Endothelial cell of umbilical vein (primary cell): ENCODE results near the gene ADORA2A. TPM values are rescaled to one million over a fixed set of nuclear protein-coding genes. Genes with fewer than 3 reads are reported as not detected.

ENCODE experiments used
- BruUV-seq: library from RNA; stranded (reverse); fragments of 400-500 nt; replicated peaks from 2 replicates; lab custom pipeline; 2021; lab: Mats Ljungman, UMichigan
- CTCF ChIA-PET: fragments of 300-600, 350-600 bp; sonication (Branson Sonifier 250); formaldehyde crosslinking; loops from one replicate; lab custom pipeline; 2021; ENCODE audit warnings: antibody characterized with exemption, inconsistent platforms; lab: Charles Lee
- POLR2A ChIA-PET: fragments of 300-600, 350-600 bp; sonication (Branson Sonifier 250); formaldehyde crosslinking; loops from one replicate; lab custom pipeline; 2021; ENCODE audit warnings: antibody characterized with exemption, inconsistent platforms; lab: Charles Lee
- DNase-seq: peaks from one replicate; pipeline ENCODE4 v3.0.0-alpha.2; 2011; ENCODE audit warnings: low read depth, low spot score
- FAIRE-seq: peaks from 2 replicates; lab custom pipeline; 2011; peaks lifted over from hg19 to GRCh38; lab: Jason Lieb, UNC
- H2AFZ ChIP-seq: 2 replicates; pipeline ENCODE4 v1.6.0; 2012; ENCODE audit warnings: low read depth, low read length, control low read depth, inconsistent platforms
- H3K27ac ChIP-seq: 2 replicates; pipeline ENCODE4 v1.5.1; 2011; ENCODE audit warnings: low read depth, mild to moderate bottlenecking, control low read depth, low read length, moderate library complexity; ENCODE audit not compliant: insufficient read depth
- H3K27me3 ChIP-seq, 2 experiments: 2 replicates each; pipeline versions ENCODE4 v1.6.0 to v1.6.1; 2011; ENCODE audit warnings: low read length in 2 of 2, mixed read lengths in 1 of 2; ENCODE audit not compliant: control insufficient read depth in 2 of 2, insufficient read depth in 2 of 2
- H3K36me3 ChIP-seq, 2 experiments: 2 replicates in 1 of 2; 3 replicates in 1 of 2; pipeline ENCODE4 v1.5.1; 2011; ENCODE audit warnings: low read length in 2 of 2, mild to moderate bottlenecking in 1 of 2, moderate library complexity in 1 of 2; ENCODE audit not compliant: control insufficient read depth in 2 of 2, insufficient read depth in 2 of 2; ENCODE audit errors: extremely low read depth in 1 of 2
- H3K4me1 ChIP-seq: 3 replicates; pipeline ENCODE4 v1.5.1; 2011; ENCODE audit warnings: mild to moderate bottlenecking, low read length; ENCODE audit not compliant: control insufficient read depth, insufficient read depth; ENCODE audit errors: extremely low read depth
- H3K4me2 ChIP-seq: 2 replicates; pipeline ENCODE4 v1.6.1; 2011; ENCODE audit warnings: low read length, control low read depth, mixed read lengths; ENCODE audit not compliant: insufficient read depth
- H3K4me3 ChIP-seq, 3 experiments: fragments of 200-600 bp in 1 of 3; sonication (generic), shearing (Covaris generic) in 1 of 3; replicated peaks in 1 of 3; 2 replicates each; pipeline ENCODE4 v1.5.1; 2011 to 2016; ENCODE audit warnings: control low read depth in 3 of 3, low read length in 3 of 3, mild to moderate bottlenecking in 2 of 3, inconsistent platforms in 1 of 3, low read depth in 1 of 3, moderate library complexity in 1 of 3; ENCODE audit not compliant: insufficient read depth in 1 of 3
- H3K79me2 ChIP-seq: 2 replicates; pipeline ENCODE4 v1.6.0; 2012; ENCODE audit warnings: low read length, inconsistent platforms; ENCODE audit not compliant: control insufficient read depth, insufficient read depth
- H3K9ac ChIP-seq: replicated peaks from 2 replicates; pipeline ENCODE3; 2011; ENCODE audit warnings: low read length, control low read depth; ENCODE audit not compliant: insufficient read depth; ENCODE audit errors: extremely low read depth
- H3K9me1 ChIP-seq: replicated peaks from 3 replicates; pipeline ENCODE4 v1.6.0; 2011; ENCODE audit warnings: mild to moderate bottlenecking, low read length; ENCODE audit not compliant: control insufficient read depth, insufficient read depth; ENCODE audit errors: extremely low read depth
- H3K9me3 ChIP-seq: replicated peaks from 2 replicates; pipeline ENCODE4 v1.5.1; 2012; ENCODE audit warnings: low read length, inconsistent platforms; ENCODE audit not compliant: control insufficient read depth, insufficient read depth
- H4K20me1 ChIP-seq: replicated peaks from 2 replicates; pipeline ENCODE3; 2011; ENCODE audit warnings: mild to moderate bottlenecking, low read length; ENCODE audit not compliant: control insufficient read depth, insufficient read depth; ENCODE audit errors: extremely low read depth
- EZH2 ChIP-seq: IDR thresholded peaks from 2 replicates; pipeline ENCODE4 v1.6.1; 2012; ENCODE audit warnings: borderline replicate concordance, low read depth, mild to moderate bottlenecking, moderate library complexity, low read length, inconsistent platforms; ENCODE audit not compliant: severe bottlenecking
- FOS ChIP-seq: IDR thresholded peaks from 2 replicates; pipeline ENCODE4 v1.6.1; 2011; ENCODE audit warnings: mild to moderate bottlenecking, low read length, moderate library complexity, borderline replicate concordance; ENCODE audit not compliant: insufficient read depth
- GATA2 ChIP-seq: IDR thresholded peaks from 2 replicates; pipeline ENCODE4 v1.7.0; 2011; ENCODE audit warnings: low read depth, mild to moderate bottlenecking, moderate library complexity, mixed read lengths, low read length; ENCODE audit not compliant: insufficient read length, insufficient read depth
- JUN ChIP-seq: IDR thresholded peaks from 2 replicates; pipeline ENCODE4 v1.6.1; 2011; ENCODE audit warnings: borderline replicate concordance, low read depth; ENCODE audit not compliant: insufficient read length, insufficient read depth
- MAX ChIP-seq: IDR thresholded peaks from 2 replicates; pipeline ENCODE4 v1.6.1; 2011; ENCODE audit not compliant: insufficient read depth, insufficient read length
- MYC ChIP-seq: IDR thresholded peaks from one replicate; pipeline ENCODE4 v1.6.1; 2011; ENCODE audit warnings: mild to moderate bottlenecking, low read depth, low read length
- POLR2A ChIP-seq: IDR thresholded peaks from 2 replicates; pipeline ENCODE4 v1.6.1; 2012; ENCODE audit warnings: low read depth, mild to moderate bottlenecking, control low read depth, low read length
- POLR2AphosphoS5 ChIP-seq: IDR thresholded peaks from 2 replicates; pipeline ENCODE4 v1.6.1; 2012; ENCODE audit warnings: low read depth, mild to moderate bottlenecking, control low read depth, low read length, moderate library complexity; ENCODE audit not compliant: insufficient read depth
- dilution Hi-C: fragments of 300-500 bp; cut with MboI; formaldehyde crosslinking; loops from one replicate; pipeline ENCODE4 v1.15.0; 2019; ENCODE audit warnings: low sequenced_read_pairs; ENCODE audit not compliant: extremely low pct_ligation_motif_present
- intact Hi-C: fragments of 100-400 bp; cut with micrococcal nuclease; formaldehyde crosslinking; loops from one replicate; pipeline ENCODE4 v1.10.0; 2022
- polyA plus RNA-seq, 4 experiments: library from polyadenylated mRNA; depleted of rRNA in 3 of 4; stranded (reverse) in 3 of 4; unstranded in 1 of 4; fragments of >200 nt; gene quantifications; 2 replicates each; pipeline versions ENCODE4 v1.2.1 to v1.2.3, GENCODE V29; 2011 to 2012; ENCODE audit warnings: missing spikeins in 1 of 4
- total RNA-seq: library from RNA; stranded (reverse); gene quantifications from 2 replicates; pipeline ENCODE4 v1.2.3, GENCODE V29; 2021
- TF ChIP-seq, protein P1 (sequence below), 2 donors: IDR thresholded peaks; 1 replicate in 1 of 2; 2 replicates in 1 of 2; pipeline ENCODE4 v1.5.1; 2011; ENCODE audit warnings: low read length in 2 of 2, mild to moderate bottlenecking in 2 of 2, moderate library complexity in 2 of 2, control low read depth in 1 of 2, inconsistent platforms in 1 of 2, low read depth in 1 of 2; ENCODE audit not compliant: insufficient read depth in 1 of 2; ENCODE audit errors: extremely low read depth in 1 of 2

Gene ADORA2A
- total and polyA plus RNA-seq, 2 donors (not counting 3 experiments of a cell fraction or from before 2014, with no cell fraction given): 20.0 to 33.1 TPM

DNA sequence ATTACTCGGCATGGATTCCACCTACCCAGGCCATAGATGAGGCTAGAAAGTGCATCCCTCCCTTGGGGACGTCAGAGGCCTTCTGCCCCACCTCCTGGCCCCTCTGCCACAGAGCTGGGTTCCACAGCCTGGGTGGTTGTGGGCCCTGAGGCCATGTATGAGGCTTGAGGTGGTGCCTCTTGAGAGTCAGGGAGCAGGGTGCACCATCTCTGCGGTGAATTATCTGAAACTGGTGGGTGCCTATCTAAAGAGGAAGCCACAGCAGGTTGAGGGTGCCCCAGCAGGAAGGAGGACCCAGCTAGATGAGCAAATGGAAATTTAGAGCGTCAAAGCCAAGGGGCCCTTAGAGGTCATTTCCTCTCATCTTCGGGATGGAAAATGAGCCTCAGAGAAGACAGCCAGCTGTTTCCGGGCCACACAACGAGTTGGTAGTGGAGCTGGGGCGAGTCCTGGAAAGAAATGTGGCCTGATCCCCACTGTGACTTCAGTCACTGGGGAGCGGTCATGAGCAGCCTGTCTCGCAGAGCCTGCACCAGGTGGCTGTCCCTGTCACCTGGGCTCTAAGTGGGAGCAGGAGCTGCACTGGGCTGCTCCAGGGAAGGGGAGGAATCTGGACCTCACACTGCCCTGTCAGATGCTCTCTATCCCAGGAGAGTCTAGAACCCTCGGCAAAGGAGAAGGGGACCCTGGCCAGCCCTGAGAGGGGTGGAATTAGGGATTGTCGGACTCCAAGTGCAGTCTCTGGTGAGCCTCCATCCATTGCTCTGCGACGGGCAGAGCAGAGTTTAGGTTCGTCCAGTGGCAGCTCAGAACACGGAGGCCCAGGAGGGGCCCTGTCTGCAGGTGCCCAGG, 7.3 kb downstream of the ADORA2A start:
- Histone ChIP-seq H4K20me1 (no peaks in the 10 kb centered on the region), H3K9ac (no peak overlapping the region), H3K4me1 (peaks cover 13% of the 10 kb centered on the region), H3K9me1 (no peaks in the 10 kb centered on the region), H3K4me2 (no peak overlapping the region), H3K27ac (peak overlapping the region; percentile 43), H3K4me3 (no peak overlapping the region), H3K9me3 (no peaks in the 10 kb centered on the region), H3K79me2 (no peaks in the 10 kb centered on the region), H3K36me3 (peaks cover 0 to 3% of the 10 kb centered on the region in 2 experiments), H2AFZ (no peak overlapping the region), H3K27me3 (no peaks in the 10 kb centered on the region)
- FAIRE-seq (no peak), DNase-seq (no peak)
- intact Hi-C loops: no loop called here
- BruUV-seq: no TSS peak
- TF ChIP-seq GATA2 (no peak), MYC (no peak), JUN (no peak), FOS (no peak), POLR2AphosphoS5 (no peak), MAX (no peak), EZH2 (no peak), POLR2A (no peak)
- TF ChIP-seq, protein P1, sequence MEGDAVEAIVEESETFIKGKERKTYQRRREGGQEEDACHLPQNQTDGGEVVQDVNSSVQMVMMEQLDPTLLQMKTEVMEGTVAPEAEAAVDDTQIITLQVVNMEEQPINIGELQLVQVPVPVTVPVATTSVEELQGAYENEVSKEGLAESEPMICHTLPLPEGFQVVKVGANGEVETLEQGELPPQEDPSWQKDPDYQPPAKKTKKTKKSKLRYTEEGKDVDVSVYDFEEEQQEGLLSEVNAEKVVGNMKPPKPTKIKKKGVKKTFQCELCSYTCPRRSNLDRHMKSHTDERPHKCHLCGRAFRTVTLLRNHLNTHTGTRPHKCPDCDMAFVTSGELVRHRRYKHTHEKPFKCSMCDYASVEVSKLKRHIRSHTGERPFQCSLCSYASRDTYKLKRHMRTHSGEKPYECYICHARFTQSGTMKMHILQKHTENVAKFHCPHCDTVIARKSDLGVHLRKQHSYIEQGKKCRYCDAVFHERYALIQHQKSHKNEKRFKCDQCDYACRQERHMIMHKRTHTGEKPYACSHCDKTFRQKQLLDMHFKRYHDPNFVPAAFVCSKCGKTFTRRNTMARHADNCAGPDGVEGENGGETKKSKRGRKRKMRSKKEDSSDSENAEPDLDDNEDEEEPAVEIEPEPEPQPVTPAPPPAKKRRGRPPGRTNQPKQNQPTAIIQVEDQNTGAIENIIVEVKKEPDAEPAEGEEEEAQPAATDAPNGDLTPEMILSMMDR (IDR thresholded peaks at IDR 0.05; ENCODE audit: extremely low read depth in 1 of 2, insufficient read depth in 1 of 2, low read depth in 1 of 2, low read length in 2 of 2): no peak
- ChIA-PET CTCF (interaction anchor here (1.4 to 2.1 kb wide), 6 partner anchors 11 to 87 kb away, joined by 4 to 7 read pairs (median 4); no protein-coding TSS in a partner anchor), POLR2A (no interaction called here)
- dilution Hi-C loops: no loop called here
